ENCODE measurements around the gene GNE.
"Not testable (repeated sequence)": the region's sequence is repeated elsewhere in the genome, so short reads cannot be mapped to it uniquely, and the experiment has no call there.

Gene GNE

DNA sequence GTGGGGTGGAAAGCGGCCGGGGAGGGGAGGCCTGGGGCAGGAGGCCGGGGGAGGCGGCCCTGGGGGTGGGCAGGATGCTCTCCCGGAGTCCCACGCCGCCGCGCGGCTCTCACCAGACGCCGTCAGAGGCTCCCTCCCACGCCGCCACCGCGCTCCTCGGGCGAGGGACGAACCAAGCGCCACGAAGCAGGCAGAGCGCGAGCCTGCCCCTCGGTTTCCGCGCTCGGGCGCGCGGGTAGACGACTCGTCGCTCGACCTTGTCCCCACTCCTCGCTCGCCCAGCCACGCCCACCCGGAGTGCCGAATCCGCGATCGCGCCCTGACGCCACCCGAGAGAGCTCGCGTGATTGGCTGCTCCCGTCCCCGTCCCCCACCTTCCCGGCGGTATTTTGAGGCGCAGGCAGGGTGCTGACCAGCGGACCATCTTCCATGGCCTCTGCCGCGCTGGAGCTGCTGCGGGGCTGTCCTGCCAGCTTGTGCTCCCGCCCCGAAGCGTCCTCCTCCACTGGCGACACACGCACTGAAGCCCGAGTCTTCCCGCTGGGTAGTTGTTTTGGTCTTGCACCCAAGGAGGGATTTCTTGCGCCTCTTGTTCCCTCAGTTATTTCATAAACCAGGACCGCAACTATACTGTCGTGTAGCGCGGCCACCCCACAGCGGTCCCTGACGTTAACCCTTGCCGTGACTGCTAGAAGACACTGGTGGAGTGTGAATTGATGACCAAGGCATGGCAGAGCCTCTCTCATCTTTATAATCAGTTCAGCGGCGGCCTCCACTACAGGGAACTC is at the start of gene GNE:
Gene GNE, minus strand, starts transcription at position 241 of the 788 bp plus-strand sequence. CDS start 9,093 bp downstream, outside the sequence.
- peak; percentile 94 for DNase-seq (ENCODE audit: low read depth)

- no peak for DNase-seq (ENCODE audit: low read depth)
These were observed 48.4 kb upstream of the GNE start for GRCh38 chr9:36306471-36307306.

GRCh38 chr9:36304366-36304765 is 46.1 kb upstream of the GNE start:
- DNase-seq (ENCODE audit: low read depth): not testable (repeated sequence)

- no peak for DNase-seq (ENCODE audit: low read depth)
These were observed 43.0 kb upstream of the GNE start for GRCh38 chr9:36301227-36301626.

GRCh38 chr9:36298566-36298965 is 40.3 kb upstream of the GNE start:
- DNase-seq (ENCODE audit: low read depth): peak; percentile 35

GRCh38 chr9:36297798-36298197 is 39.5 kb upstream of the GNE start:
- no peak for DNase-seq (ENCODE audit: low read depth)

DNA sequence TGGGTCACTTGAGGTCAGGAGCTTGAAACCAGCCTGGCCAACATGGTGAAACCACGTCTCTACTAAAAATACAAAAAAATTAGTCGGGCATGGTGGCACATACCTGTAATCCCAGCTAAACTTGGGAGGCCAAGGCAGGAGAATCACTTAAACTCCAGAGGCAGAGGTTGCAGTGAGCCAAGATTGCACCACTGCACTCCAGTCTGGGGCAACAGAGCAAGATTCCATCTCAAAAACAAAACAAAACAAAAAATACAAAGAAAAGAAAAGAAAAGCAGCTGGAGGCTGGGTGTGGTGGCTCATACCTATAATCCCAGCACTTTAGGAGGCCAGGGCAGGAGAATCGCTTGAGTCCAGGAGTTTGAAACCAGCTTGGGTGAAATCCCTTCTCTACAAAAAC is 36.7 kb upstream of the GNE start:
- not testable (repeated sequence) for DNase-seq (ENCODE audit: low read depth)

- DNase-seq (ENCODE audit: low read depth): no peak
These were observed 35.7 kb upstream of the GNE start for GRCh38 chr9:36293918-36294317.

DNA sequence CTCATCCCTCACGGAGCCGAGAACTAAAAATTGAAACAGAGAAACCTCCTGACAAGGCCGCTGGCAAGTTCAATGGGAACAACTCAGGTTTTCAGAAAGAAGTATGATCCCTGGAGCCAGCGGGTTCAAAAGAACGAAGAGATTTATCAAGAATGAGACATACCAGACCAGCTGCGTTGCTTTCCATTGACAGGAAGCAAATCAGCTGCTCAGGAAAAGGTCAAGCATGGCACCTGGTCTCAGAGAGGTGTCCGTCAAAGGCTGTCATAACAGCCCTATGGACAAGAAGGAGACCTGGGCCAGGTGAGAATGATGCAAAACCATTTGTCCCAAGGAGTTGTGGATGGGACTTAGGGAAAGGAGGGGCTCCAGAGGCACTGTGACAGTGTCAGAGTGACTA is 34.9 kb upstream of the GNE start:
- DNase-seq (ENCODE audit: low read depth): no peak

DNA sequence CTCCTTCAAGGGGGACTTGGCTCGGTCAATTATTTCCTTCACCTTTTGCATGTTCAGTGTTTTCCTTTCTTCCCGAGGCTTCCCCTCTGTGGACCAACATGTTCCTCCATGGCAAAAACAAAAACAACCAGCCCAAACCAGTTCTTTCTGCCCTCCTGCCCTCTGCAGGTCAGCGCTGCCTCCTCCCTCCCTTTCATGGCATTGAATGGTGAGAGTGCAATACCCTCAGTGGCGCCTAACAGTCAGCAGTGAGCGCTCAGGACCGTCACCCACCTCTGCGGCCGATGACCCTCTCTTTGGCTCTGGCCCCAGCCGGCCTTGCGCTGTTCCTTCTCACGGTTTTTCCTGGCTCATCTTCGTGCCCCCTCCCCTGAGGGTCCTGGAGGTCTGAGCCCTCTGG is 34.4 kb upstream of the GNE start:
- no peak for DNase-seq (ENCODE audit: low read depth)

- no peak for DNase-seq (ENCODE audit: low read depth)
These were observed 32.7 kb upstream of the GNE start for GRCh38 chr9:36290996-36291395.

DNA sequence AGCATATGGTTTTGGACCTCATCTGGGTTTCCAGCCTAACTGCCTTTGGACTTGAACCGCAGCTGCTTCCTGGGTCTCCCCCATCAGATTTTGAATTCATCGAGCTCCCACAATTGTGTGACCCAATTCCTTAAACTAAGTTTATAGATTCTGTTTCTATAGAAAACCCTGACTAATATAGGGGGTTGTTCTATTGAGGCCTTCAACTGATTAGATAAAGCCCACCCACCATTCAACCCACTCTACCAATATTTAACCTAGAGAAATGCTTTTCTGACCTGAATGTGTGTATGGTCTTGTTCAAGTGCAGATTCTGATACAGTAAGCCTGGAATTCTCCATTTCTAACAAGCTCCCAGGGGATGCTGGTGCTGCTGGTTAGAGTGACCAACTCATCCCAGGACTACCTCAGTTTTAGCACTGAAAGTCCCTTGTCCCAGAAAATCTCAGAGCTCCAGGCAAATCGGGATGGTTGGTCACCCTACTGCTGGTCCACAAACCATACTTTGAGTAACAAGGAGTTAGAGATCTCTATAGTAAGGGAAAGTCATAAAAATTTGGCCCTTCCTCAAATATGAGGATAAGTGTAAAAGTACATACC is 31.7 kb upstream of the GNE start:
- no peak for DNase-seq (ENCODE audit: low read depth)

DNA sequence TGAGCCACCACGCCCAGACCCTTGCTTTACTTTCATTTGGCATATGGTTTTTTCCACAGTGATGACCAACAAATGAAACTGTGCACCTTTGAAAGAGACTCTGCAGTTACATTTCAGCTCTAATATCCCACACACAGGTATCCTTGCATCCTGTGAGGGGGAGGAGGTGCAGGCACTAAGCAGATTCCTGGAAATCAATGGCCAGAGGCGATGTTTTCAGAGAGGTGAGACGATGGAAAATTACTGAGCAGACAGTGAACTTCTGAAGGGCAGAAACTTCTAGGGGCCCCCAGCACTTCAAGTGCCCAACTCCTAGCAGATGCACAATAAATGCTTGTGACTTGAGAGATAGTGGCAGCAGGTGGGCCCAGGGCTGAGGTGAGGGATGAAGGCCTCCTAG is 29.8 kb upstream of the GNE start:
- DNase-seq (ENCODE audit: low read depth): no peak

DNA sequence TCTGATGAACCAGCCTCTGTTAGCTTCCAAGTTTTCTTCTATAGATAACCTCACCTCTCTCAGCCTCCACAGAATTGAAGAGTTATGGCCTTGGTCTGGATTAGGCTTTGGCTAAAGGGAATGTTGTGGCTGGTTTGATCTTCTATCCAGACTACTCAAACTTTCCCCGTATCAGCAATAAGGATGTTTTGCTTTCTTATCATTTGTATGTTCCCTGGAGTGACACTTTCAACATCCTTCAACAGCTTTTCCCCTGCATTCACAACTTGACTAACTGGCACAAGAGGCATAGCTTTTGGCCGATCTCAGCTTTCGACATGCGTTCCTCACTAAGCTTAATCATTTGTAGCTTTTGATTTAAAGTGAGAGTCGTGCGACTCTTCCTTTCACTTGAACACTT is 28.1 kb upstream of the GNE start:
- no peak for DNase-seq (ENCODE audit: low read depth)

DNA sequence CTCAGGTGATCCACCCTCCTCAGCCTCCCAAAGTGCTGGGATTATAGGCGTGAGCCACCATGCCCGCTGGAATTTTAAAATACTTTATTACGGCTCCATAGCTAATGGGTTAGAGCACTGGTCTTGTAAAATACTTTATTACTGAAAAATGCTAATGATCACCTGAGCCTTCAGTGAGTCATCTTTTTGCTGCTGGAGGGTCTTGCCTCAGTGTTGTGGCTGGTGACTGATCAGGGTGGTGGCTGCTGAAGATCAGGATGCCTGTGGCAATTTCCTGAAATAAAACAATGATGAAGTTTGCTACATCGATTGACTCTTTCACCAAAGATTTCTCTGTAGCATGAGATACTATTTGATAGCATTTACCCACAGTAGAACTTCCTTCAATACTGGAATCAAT is 26.0 kb upstream of the GNE start:
- DNase-seq (ENCODE audit: low read depth): no peak

- no peak for DNase-seq (ENCODE audit: low read depth)
These were observed 24.0 kb upstream of the GNE start for GRCh38 chr9:36282275-36282674.

- DNase-seq (ENCODE audit: low read depth): no peak
These were observed 22.7 kb upstream of the GNE start for GRCh38 chr9:36280989-36281388.

DNA sequence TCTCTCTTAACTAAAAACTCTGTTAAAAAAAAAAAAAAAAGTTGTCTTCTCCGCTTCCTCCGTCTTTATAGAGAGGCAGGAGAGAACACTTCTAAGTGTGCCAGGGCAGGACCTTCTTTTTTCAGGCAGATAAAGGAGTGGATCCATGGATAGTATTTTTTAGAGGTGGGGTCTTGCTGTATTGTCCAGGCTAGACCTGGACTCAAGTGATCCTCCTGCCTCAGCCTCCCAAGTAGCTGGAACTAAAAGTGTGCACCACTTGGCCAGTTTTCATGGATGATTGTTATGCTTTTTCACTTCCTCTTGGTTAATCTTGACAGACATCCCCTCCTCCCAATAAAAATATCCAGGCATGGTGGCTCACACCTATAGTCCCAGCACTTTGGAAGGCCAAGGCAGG is 20.0 kb upstream of the GNE start:
- no peak for DNase-seq (ENCODE audit: low read depth)

- DNase-seq (ENCODE audit: low read depth): peak; percentile 65
These were observed 18.5 kb upstream of the GNE start for GRCh38 chr9:36276781-36277181.

DNA sequence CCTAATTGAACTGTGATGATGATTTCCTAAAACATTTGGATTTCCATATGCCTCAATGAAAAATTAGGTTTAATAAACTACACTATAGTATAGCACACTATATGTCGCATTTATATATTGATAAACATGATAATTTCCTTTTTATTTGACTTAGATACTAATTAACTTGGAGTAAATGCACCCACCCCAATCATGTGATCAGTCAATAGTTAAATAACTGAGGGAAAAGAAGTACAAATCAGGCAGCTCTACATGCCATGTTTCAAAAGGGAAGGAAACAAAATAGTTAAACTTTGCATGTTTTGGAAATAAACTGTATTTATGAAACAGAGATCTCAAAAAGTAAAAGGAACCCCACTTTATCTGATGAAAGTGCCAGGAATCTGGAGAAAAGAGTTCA is 18.0 kb upstream of the GNE start:
- no peak for DNase-seq (ENCODE audit: low read depth)

GRCh38 chr9:36275060-36275459 is 16.8 kb upstream of the GNE start:
- DNase-seq (ENCODE audit: low read depth): no peak

GRCh38 chr9:36273354-36273753 is 15.1 kb upstream of the GNE start:
- not testable (repeated sequence) for DNase-seq (ENCODE audit: low read depth)

- peak; percentile 13 for DNase-seq (ENCODE audit: low read depth)
These were observed 9.8 kb upstream of the GNE start for GRCh38 chr9:36268007-36268427.
